Spleen (tissue), 11 donors: ENCODE results near the gene RAB3IL1. TPM values are rescaled to one million over a fixed set of nuclear protein-coding genes. Genes with fewer than 3 reads are reported as not detected.

ENCODE experiments used
- DNase-seq: peaks from one replicate; pipeline ENCODE4 v3.0.0-alpha.2; 2020
- H3K27ac ChIP-seq, 8 donors: fragments of 200-600 bp; sonication (generic) in 7 of 8; 1 replicate in 4 of 8; 2 replicates in 4 of 8; pipeline versions ENCODE4 v1.5.0 to v1.8.0; 2016 to 2021; ENCODE audit warnings: inconsistent platforms in 4 of 8, mild to moderate bottlenecking in 4 of 8, moderate library complexity in 1 of 8
- H3K27me3 ChIP-seq, 7 donors: fragments of 200-600 bp; sonication (generic) in 6 of 7; replicated peaks in 1 of 7; 1 replicate in 4 of 7; 2 replicates in 3 of 7; pipeline versions ENCODE4 v1.5.0 to v1.8.0; 2016 to 2021; ENCODE audit warnings: inconsistent platforms in 3 of 7, mild to moderate bottlenecking in 1 of 7
- H3K36me3 ChIP-seq, 6 donors: fragments of 200-600 bp; sonication (generic) in 5 of 6; 1 replicate in 4 of 6; 2 replicates in 2 of 6; pipeline versions ENCODE4 v1.5.0 to v1.8.0; 2016 to 2021; ENCODE audit warnings: inconsistent platforms in 2 of 6
- H3K4me1 ChIP-seq, 6 donors: fragments of 200-600 bp; sonication (generic) in 5 of 6; 1 replicate in 3 of 6; 2 replicates in 3 of 6; pipeline versions ENCODE4 v1.5.0 to v1.8.0; 2016 to 2021; ENCODE audit warnings: inconsistent platforms in 3 of 6
- H3K4me3 ChIP-seq, 8 donors: fragments of 200-600 bp; sonication (generic) in 7 of 8; 1 replicate in 4 of 8; 2 replicates in 4 of 8; pipeline versions ENCODE4 v1.5.0 to v1.8.0; 2016 to 2021; ENCODE audit warnings: inconsistent platforms in 4 of 8, mild to moderate bottlenecking in 4 of 8, moderate library complexity in 2 of 8
- H3K9me3 ChIP-seq, 8 donors: fragments of 200-600 bp; sonication (generic) in 7 of 8; 1 replicate in 4 of 8; 2 replicates in 4 of 8; pipeline versions ENCODE4 v1.5.0 to v1.8.0; 2016 to 2021; ENCODE audit warnings: inconsistent platforms in 4 of 8
- POLR2A ChIP-seq, 3 donors: fragments of 450-650 bp; IDR thresholded peaks; one replicate each; pipeline ENCODE4 v1.5.1; 2017; ENCODE audit warnings: antibody characterized with exemption in 3 of 3, mild to moderate bottlenecking in 1 of 3
- POLR2AphosphoS5 ChIP-seq, 3 donors: sonication (generic); formaldehyde crosslinking; IDR thresholded peaks; one replicate each; pipeline ENCODE4 v1.5.1; 2017; ENCODE audit warnings: antibody characterized with exemption in 3 of 3
- WGBS, 5 donors: extraction: QIAGEN DNeasy Blood & Tissue Kit in 3 of 5; methylation state at CpG; one replicate each; pipeline versions ENCODE4 v1.1.5 to v1.1.7; 2013 to 2018; 5-methylcytosine and 5-hydroxymethylcytosine counted together
- intact Hi-C: fragments of 100-400 bp; cut with DNase I; formaldehyde crosslinking; loops from one replicate; pipeline ENCODE4 v1.15.0; 2023; ENCODE audit warnings: low total_unique reads
- polyA plus RNA-seq, 3 donors: library from polyadenylated mRNA; stranded (reverse); fragments of 200-250 nt; gene quantifications; one replicate each; pipeline ENCODE4 v1.2.1, GENCODE V29; 2013
- total RNA-seq, 7 donors: library from RNA; depleted of rRNA in 3 of 7; stranded (reverse); fragments of >200 nt in 3 of 7; fragmentation: NEBNext Ultra II Directional in 4 of 7; extraction: Animal tissue kit (Norgen Biotek cat#: 25700) in 4 of 7; gene quantifications; one replicate each; pipeline versions ENCODE4 v1.1.0 to v1.2.1, GENCODE V29; 2016 to 2021
- TF ChIP-seq, protein P1 (sequence below), 11 experiments: fragments of 200-600 bp in 7 of 11; fragments of 450-650 bp in 4 of 11; sonication (generic) in 4 of 11; IDR thresholded peaks in 8 of 11; conservative IDR thresholded peaks in 3 of 11; 1 replicate in 7 of 11; 2 replicates in 4 of 11; pipeline versions ENCODE4 v1.4.0 to v1.8.0; 2016 to 2021; ENCODE audit warnings: antibody characterized with exemption in 11 of 11, inconsistent platforms in 4 of 11, mild to moderate bottlenecking in 1 of 11
- donor health status: healthy with polysubstance abuse.
- donor health status: DM: no; HTN: no; CAD: no; lungs with moderate emphysema.
- donor health status: DM: no; HTN: no; CAD: no.
- donor health status: Bipolar disorder and iron deficiency.
- donor health status: healthy.
- donor health status: DM: no; HTN: no; CAD: no.
- donor health status: DM: yes; HTN: yes; CAD: no.

The RAB3IL1 gene
- total and polyA plus RNA-seq, 10 donors = 6.5 to 57.1 (median 34.6) TPM

DNA sequence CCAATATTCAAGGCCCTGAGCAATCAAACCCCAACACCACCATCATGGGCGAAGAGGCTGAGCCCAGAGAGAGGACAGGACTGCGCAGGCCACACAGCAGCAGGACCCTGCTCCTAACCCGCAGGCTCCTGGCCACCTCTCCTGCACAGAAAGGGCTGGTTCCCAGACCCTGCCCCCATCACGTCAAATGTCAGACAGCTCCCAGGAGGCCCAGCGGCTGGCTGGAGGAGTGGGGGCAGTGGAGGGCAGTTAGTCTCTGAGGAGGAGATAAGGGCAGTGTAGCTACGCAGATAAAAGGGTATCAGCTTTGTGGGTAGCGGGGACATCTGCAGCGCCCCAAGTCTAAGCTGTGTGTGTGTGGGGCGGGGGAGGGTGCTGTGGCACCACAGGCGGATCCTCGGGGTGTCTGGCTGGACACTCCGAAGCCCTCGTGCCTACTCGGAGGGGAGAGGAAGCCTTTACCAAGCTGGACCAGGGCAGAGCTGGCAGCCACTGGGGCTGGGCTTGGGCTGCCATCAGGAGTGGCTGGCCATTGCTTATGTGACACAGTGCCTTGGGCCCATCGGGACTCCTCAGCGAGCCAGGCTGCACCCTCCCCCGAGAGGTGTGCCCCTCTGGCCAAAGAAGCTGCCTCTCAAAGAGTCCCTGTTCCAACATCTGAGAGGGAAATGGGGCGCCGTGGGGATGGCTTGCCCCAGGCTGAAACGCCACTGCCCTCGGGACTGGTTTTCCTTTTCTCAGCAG is 47.5 kb downstream of the RAB3IL1 start:
- WGBS, 5 donors = 77 to 89% (median 82%) methylated on average over 17 to 21 of the region's 21 CpGs
- no peak for DNase-seq
- Histone ChIP-seq H3K27me3 (peaks cover 0 to 8% (median 0%) of the 10 kb centered on the region in 7 donors), H3K4me3 (no peak overlapping the region), H3K36me3 (peaks cover 0 to 18% (median 0%) of the 10 kb centered on the region in 6 donors), H3K9me3 (no peaks in the 10 kb centered on the region), H3K4me1 (peaks cover 7 to 22% (median 10%) of the 10 kb centered on the region in 6 donors), H3K27ac (no peak overlapping the region)
- TF ChIP-seq POLR2AphosphoS5 (IDR thresholded peaks at IDR 0.05) = peak in 1 of 3 donors; percentile 39
- TF ChIP-seq, protein P1, sequence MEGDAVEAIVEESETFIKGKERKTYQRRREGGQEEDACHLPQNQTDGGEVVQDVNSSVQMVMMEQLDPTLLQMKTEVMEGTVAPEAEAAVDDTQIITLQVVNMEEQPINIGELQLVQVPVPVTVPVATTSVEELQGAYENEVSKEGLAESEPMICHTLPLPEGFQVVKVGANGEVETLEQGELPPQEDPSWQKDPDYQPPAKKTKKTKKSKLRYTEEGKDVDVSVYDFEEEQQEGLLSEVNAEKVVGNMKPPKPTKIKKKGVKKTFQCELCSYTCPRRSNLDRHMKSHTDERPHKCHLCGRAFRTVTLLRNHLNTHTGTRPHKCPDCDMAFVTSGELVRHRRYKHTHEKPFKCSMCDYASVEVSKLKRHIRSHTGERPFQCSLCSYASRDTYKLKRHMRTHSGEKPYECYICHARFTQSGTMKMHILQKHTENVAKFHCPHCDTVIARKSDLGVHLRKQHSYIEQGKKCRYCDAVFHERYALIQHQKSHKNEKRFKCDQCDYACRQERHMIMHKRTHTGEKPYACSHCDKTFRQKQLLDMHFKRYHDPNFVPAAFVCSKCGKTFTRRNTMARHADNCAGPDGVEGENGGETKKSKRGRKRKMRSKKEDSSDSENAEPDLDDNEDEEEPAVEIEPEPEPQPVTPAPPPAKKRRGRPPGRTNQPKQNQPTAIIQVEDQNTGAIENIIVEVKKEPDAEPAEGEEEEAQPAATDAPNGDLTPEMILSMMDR (IDR thresholded peaks at IDR 0.05 in 8 of 11, conservative IDR thresholded peaks at IDR 0.05 in 3 of 11) = no peak
- intact Hi-C loops = loop anchor here (10.0 kb wide), 1 partner anchor 235 kb away; no protein-coding TSS in a partner anchor

- 62 to 84% (median 74%) methylated on average over 4 of the region's 4 CpGs for WGBS, 5 donors
- DNase-seq = no peak
- intact Hi-C loops = no loop called here
Observed at GRCh38 chr11:61869429-61869707, 48.0 kb downstream of the RAB3IL1 start.

DNA sequence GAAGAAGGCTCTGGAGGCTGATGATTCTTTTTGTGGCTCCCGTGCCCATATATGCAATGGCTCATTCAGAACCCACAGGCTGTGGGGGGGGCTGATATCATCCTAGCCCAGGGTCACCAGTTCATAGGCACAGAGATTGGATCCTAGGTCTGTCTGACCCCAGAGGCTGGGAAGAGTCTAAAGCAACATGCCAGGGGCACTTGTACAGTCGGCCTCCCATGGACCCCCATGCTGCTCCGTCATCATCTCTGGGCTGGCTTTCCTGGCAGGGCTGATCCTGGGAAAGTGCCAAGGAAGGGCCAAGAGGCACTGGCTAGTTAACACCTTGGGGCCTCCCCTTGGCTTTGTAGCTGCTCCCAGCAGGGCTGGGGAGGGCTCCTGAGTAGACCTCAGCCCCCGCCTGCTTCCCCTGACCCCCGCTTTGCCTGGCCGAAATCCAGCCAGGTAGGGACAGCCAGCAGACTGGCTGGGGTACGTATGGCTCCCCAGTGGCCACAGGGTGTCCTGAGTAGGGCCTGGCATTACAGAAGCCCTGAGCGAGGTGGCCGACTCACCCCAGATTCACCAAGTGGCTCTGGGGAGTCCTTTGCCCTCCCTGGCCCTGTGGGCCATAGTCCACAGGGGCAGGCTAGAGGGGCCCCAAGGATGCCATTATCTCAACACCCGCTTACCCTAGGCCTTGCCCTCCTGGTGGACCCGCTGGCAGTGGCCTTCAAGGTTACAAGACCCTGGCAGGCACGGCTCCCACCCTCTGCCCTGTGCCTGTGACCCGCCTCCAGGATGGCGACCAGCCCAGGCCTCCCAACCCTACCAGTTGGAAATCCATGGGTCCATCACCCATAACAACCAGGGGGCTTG is 48.6 kb downstream of the RAB3IL1 start:
- intact Hi-C loops = no loop called here
- Histone ChIP-seq H3K9me3 (no peaks in the 10 kb centered on the region), H3K27me3 (peaks cover 0 to 8% (median 0%) of the 10 kb centered on the region in 7 donors), H3K4me1 (peaks cover 7 to 16% (median 10%) of the 10 kb centered on the region in 6 donors), H3K27ac (no peak overlapping the region), H3K36me3 (peaks cover 0 to 22% (median 0%) of the 10 kb centered on the region in 6 donors), H3K4me3 (no peak overlapping the region)
- WGBS, 5 donors = 85 to 89% (median 88%) methylated on average over 8 to 14 of the region's 14 CpGs
- DNase-seq = no peak
- TF ChIP-seq POLR2A (IDR thresholded peaks at IDR 0.05) (no peak), POLR2AphosphoS5 (IDR thresholded peaks at IDR 0.05) (no peak)
- TF ChIP-seq, protein P1 (IDR thresholded peaks at IDR 0.05 in 8 of 11, conservative IDR thresholded peaks at IDR 0.05 in 3 of 11) = no peak

More at GRCh38 chr11:61869429-61869707, 48.0 kb downstream of the RAB3IL1 start:
- Histone ChIP-seq H3K36me3 (peaks cover 0 to 20% (median 0%) of the 10 kb centered on the region in 6 donors), H3K27me3 (peaks cover 0 to 8% (median 0%) of the 10 kb centered on the region in 7 donors), H3K4me1 (peaks cover 7 to 17% (median 10%) of the 10 kb centered on the region in 6 donors), H3K4me3 (no peak overlapping the region), H3K9me3 (no peaks in the 10 kb centered on the region), H3K27ac (no peak overlapping the region)
- TF ChIP-seq POLR2AphosphoS5 (IDR thresholded peaks at IDR 0.05) (no peak), POLR2A (IDR thresholded peaks at IDR 0.05) (no peak)
- TF ChIP-seq, protein P1 (IDR thresholded peaks at IDR 0.05 in 8 of 11, conservative IDR thresholded peaks at IDR 0.05 in 3 of 11) = no peak

- H3K4me1 ChIP-seq = peaks cover 7 to 16% (median 10%) of the 10 kb centered on the region in 6 donors
- H3K4me3 ChIP-seq = no peak overlapping the region
- intact Hi-C loops = no loop called here
- TF ChIP-seq, protein P1 (IDR thresholded peaks at IDR 0.05 in 8 of 11, conservative IDR thresholded peaks at IDR 0.05 in 3 of 11) = no peak
- TF ChIP-seq POLR2A (IDR thresholded peaks at IDR 0.05) (no peak), POLR2AphosphoS5 (IDR thresholded peaks at IDR 0.05) (no peak)
- H3K27me3 ChIP-seq = peaks cover 0 to 8% (median 0%) of the 10 kb centered on the region in 7 donors
- H3K36me3 ChIP-seq = peaks cover 0 to 24% (median 0%) of the 10 kb centered on the region in 6 donors
- H3K9me3 ChIP-seq = no peaks in the 10 kb centered on the region
- no peak overlapping the region for H3K27ac ChIP-seq
- 89 to 95% (median 91%) methylated on average over 6 of the region's 6 CpGs for WGBS, 5 donors
- DNase-seq = no peak
Observed at GRCh38 chr11:61866958-61867343, 50.4 kb downstream of the RAB3IL1 start.
